ENCODE results near the gene RBM15B.
"Not testable (repeated sequence)": the region's sequence is repeated elsewhere in the genome, so short reads cannot be mapped to it uniquely, and the experiment has no call there.

Gene RBM15B

GRCh38 chr3:51379746-51380455 is 11.2 kb upstream of the RBM15B start:
- FAIRE-seq: no peak

- no peak for FAIRE-seq
Measured at GRCh38 chr3:51380601-51381332, 10.3 kb upstream of the RBM15B start.

- no peak for FAIRE-seq
Measured at GRCh38 chr3:51381333-51381705, 9.8 kb upstream of the RBM15B start.

- FAIRE-seq: no peak
Measured at GRCh38 chr3:51382076-51382745, 8.9 kb upstream of the RBM15B start.

- FAIRE-seq: no peak
Measured at GRCh38 chr3:51382947-51383578, 8.0 kb upstream of the RBM15B start.

GRCh38 chr3:51384055-51384725 is 6.9 kb upstream of the RBM15B start:
- no peak for FAIRE-seq

- FAIRE-seq: peak; percentile 98
Measured at GRCh38 chr3:51384726-51385473, 6.2 kb upstream of the RBM15B start, which contains the start of gene MANF. TSS of gene MANF (plus strand) at chr3:51385291. CDS start at chr3:51385343, 52 bp downstream.

GRCh38 chr3:51385621-51386091 is 5.4 kb upstream of the RBM15B start:
- no peak for FAIRE-seq

- FAIRE-seq: no peak
Measured at GRCh38 chr3:51386159-51386851, 4.8 kb upstream of the RBM15B start.

- no peak for FAIRE-seq
Measured at GRCh38 chr3:51386852-51387229, 4.2 kb upstream of the RBM15B start.

GRCh38 chr3:51387281-51387680 is 3.8 kb upstream of the RBM15B start:
- FAIRE-seq: not testable (repeated sequence)

GRCh38 chr3:51388286-51389029 is 2.6 kb upstream of the RBM15B start:
- no peak for FAIRE-seq

GRCh38 chr3:51389423-51390183 is 1.5 kb upstream of the RBM15B start:
- no peak for FAIRE-seq

GRCh38 chr3:51390246-51391074 is 625 bp upstream of the RBM15B start:
- peak; percentile 73 for FAIRE-seq

GRCh38 chr3:51391566-51392354 is 675 bp downstream of the RBM15B start:
- FAIRE-seq: no peak

GRCh38 chr3:51392355-51393133 is 1.5 kb downstream of the RBM15B start:
- FAIRE-seq: no peak

- no peak for FAIRE-seq
Measured at GRCh38 chr3:51393134-51393495, 2.0 kb downstream of the RBM15B start.

Measured in G401.6 (cell line).